Peyer's patch (tissue), 4 donors: ENCODE data around the gene PARVA. TPM values are rescaled to one million over a fixed set of nuclear protein-coding genes. Genes with fewer than 3 reads are reported as not detected.

Experiments
- DNase-seq, 3 donors: peaks; one replicate each; pipeline ENCODE4 v3.0.0-alpha.2; 2017 to 2019
- H3K27ac ChIP-seq, 4 donors: fragments of 200-600 bp; sonication (generic); one replicate each; pipeline ENCODE4 v1.5.1; 2016 to 2019
- H3K27me3 ChIP-seq, 2 donors: fragments of 200-600 bp; sonication (generic); one replicate each; pipeline ENCODE4 v1.5.1; 2019
- H3K36me3 ChIP-seq, 3 donors: fragments of 200-600 bp; sonication (generic); one replicate each; pipeline ENCODE4 v1.5.1; 2016 to 2019
- H3K4me1 ChIP-seq, 4 donors: fragments of 200-600 bp; sonication (generic); one replicate each; pipeline ENCODE4 v1.5.1; 2016 to 2019
- H3K4me3 ChIP-seq, 4 donors: fragments of 200-600 bp; sonication (generic); 1 replicate in 3 of 4; 2 replicates in 1 of 4; pipeline ENCODE4 v1.5.1; 2016 to 2019; ENCODE audit warnings: mild to moderate bottlenecking in 1 of 4
- H3K9me3 ChIP-seq, 4 donors: fragments of 200-600 bp; sonication (generic); one replicate each; pipeline ENCODE4 v1.5.1; 2016 to 2019; ENCODE audit warnings: mild to moderate bottlenecking in 1 of 4
- CTCF ChIP-seq, 6 experiments: fragments of 450-650 bp in 4 of 6; fragments of 200-600 bp in 2 of 6; sonication (generic) in 1 of 6; IDR thresholded peaks; one replicate each; pipeline ENCODE4 v1.5.1; 2017 to 2019; ENCODE audit warnings: antibody characterized with exemption in 6 of 6, mild to moderate bottlenecking in 3 of 6, moderate library complexity in 1 of 6
- POLR2A ChIP-seq, 2 donors: fragments of 450-650 bp; IDR thresholded peaks; one replicate each; pipeline ENCODE4 v1.5.1; 2017; ENCODE audit warnings: antibody characterized with exemption in 2 of 2, mild to moderate bottlenecking in 2 of 2, moderate library complexity in 2 of 2
- total RNA-seq, 4 donors: library from RNA; depleted of rRNA; stranded (reverse); fragments of >200 nt; gene quantifications; one replicate each; pipeline ENCODE4 v1.1.0, GENCODE V29; 2016

Gene PARVA
- total RNA-seq, 4 donors from 2014 or later = 13.7 to 35.5 (median 26.2) TPM

GRCh38 chr11:12421386-12421785, 44.0 kb downstream of the PARVA start:
- Histone ChIP-seq H3K36me3 (no peaks in the 10 kb centered on the region), H3K4me3 (no peak overlapping the region), H3K27me3 (no peaks in the 10 kb centered on the region), H3K27ac (no peak overlapping the region), H3K9me3 (no peaks in the 10 kb centered on the region), H3K4me1 (no peaks in the 10 kb centered on the region)
- no peak for TF ChIP-seq CTCF (IDR thresholded peaks at IDR 0.05)
- no peak for TF ChIP-seq POLR2A (IDR thresholded peaks at IDR 0.05)
- no peak for DNase-seq

GRCh38 chr11:12426176-12426575, 48.8 kb downstream of the PARVA start:
- no peak for TF ChIP-seq CTCF (IDR thresholded peaks at IDR 0.05)
- no peak for TF ChIP-seq POLR2A (IDR thresholded peaks at IDR 0.05)
- no peak overlapping the region for H3K27ac ChIP-seq
- no peaks in the 10 kb centered on the region for H3K9me3 ChIP-seq
- no peak overlapping the region for H3K4me3 ChIP-seq
- no peaks in the 10 kb centered on the region for H3K36me3 ChIP-seq
- no peaks in the 10 kb centered on the region for H3K27me3 ChIP-seq
- DNase-seq = no peak
- H3K4me1 ChIP-seq = no peaks in the 10 kb centered on the region

- TF ChIP-seq CTCF (IDR thresholded peaks at IDR 0.05) = no peak
- DNase-seq = no peak
- H3K4me3 ChIP-seq = no peak overlapping the region
- peaks cover 0 to 2% (median 0%) of the 10 kb centered on the region in 4 donors for H3K4me1 ChIP-seq
- no peaks in the 10 kb centered on the region for H3K27me3 ChIP-seq
- no peaks in the 10 kb centered on the region for H3K36me3 ChIP-seq
- H3K27ac ChIP-seq = no peak overlapping the region
- H3K9me3 ChIP-seq = no peaks in the 10 kb centered on the region
Observed at GRCh38 chr11:12429155-12429554, 51.8 kb downstream of the PARVA start.

- H3K36me3 ChIP-seq = no peaks in the 10 kb centered on the region
- H3K9me3 ChIP-seq = no peaks in the 10 kb centered on the region
- H3K27me3 ChIP-seq = no peaks in the 10 kb centered on the region
- peak overlapping the region in 2 of 4 donors; percentile 14 to 81 for H3K27ac ChIP-seq
- H3K4me3 ChIP-seq = no peak overlapping the region
- peaks cover 0 to 8% (median 0%) of the 10 kb centered on the region in 4 donors for H3K4me1 ChIP-seq
- TF ChIP-seq POLR2A (IDR thresholded peaks at IDR 0.05) (no peak), CTCF (IDR thresholded peaks at IDR 0.05) (no peak)
- DNase-seq = no peak
Observed at GRCh38 chr11:12430351-12430750, 53.0 kb downstream of the PARVA start.

- Histone ChIP-seq H3K36me3 (no peaks in the 10 kb centered on the region), H3K27me3 (no peaks in the 10 kb centered on the region), H3K9me3 (no peaks in the 10 kb centered on the region), H3K27ac (peak overlapping the region in 3 of 4 donors; percentile 14 to 81 (median 31)), H3K4me3 (no peak overlapping the region), H3K4me1 (peaks cover 0 to 8% (median 0%) of the 10 kb centered on the region in 4 donors)
- peak in 2 of 3 donors; percentile 18 to 67 for DNase-seq
- TF ChIP-seq POLR2A (IDR thresholded peaks at IDR 0.05) = no peak
Observed at GRCh38 chr11:12430954-12431595, 53.7 kb downstream of the PARVA start.

GRCh38 chr11:12432507-12432906, 55.1 kb downstream of the PARVA start:
- Histone ChIP-seq H3K4me3 (no peak overlapping the region), H3K4me1 (peaks cover 0 to 8% (median 0%) of the 10 kb centered on the region in 4 donors), H3K36me3 (no peaks in the 10 kb centered on the region)

More at GRCh38 chr11:12432507-12432906, 55.1 kb downstream of the PARVA start:
- TF ChIP-seq CTCF (IDR thresholded peaks at IDR 0.05) = no peak
- TF ChIP-seq POLR2A (IDR thresholded peaks at IDR 0.05) = no peak
- H3K9me3 ChIP-seq = no peaks in the 10 kb centered on the region
- DNase-seq = no peak
- H3K27me3 ChIP-seq = no peaks in the 10 kb centered on the region
- H3K27ac ChIP-seq = peak overlapping the region in 2 of 4 donors; percentile 22 to 81
